COR-L47 (cell line): ENCODE data around the gene NR4A1.

Experiments used
- DNase-seq: peaks from one replicate; lab custom pipeline; 2025; lab: John Stamatoyannopoulos, UW

The NR4A1 gene

GRCh38 chr12:52018433-52019112 is 32.7 kb upstream of the NR4A1 start:
- peak; percentile 83 for DNase-seq

GRCh38 chr12:52019113-52019770 is 32.0 kb upstream of the NR4A1 start:
- peak; percentile 76 for DNase-seq

GRCh38 chr12:52020539-52021336 is 30.5 kb upstream of the NR4A1 start:
- DNase-seq: peak; percentile 58

GRCh38 chr12:52022841-52023181 is 28.4 kb upstream of the NR4A1 start:
- no peak for DNase-seq

GRCh38 chr12:52023182-52023975 is 27.9 kb upstream of the NR4A1 start:
- peak; percentile 76 for DNase-seq

GRCh38 chr12:52023976-52024688 is 27.1 kb upstream of the NR4A1 start:
- DNase-seq: no peak

- DNase-seq: no peak
These were observed 26.4 kb upstream of the NR4A1 start for GRCh38 chr12:52024845-52025230.

GRCh38 chr12:52026263-52026662 is 25.0 kb upstream of the NR4A1 start:
- DNase-seq: no peak

- DNase-seq: no peak
These were observed 24.0 kb upstream of the NR4A1 start for GRCh38 chr12:52027085-52027843.

GRCh38 chr12:52029685-52030084 is 21.6 kb upstream of the NR4A1 start:
- peak; percentile 93 for DNase-seq

- DNase-seq: peak; percentile 8
These were observed 18.8 kb upstream of the NR4A1 start for GRCh38 chr12:52032446-52032803.

- DNase-seq: peak; percentile 96
These were observed 18.3 kb upstream of the NR4A1 start for GRCh38 chr12:52032804-52033445.

GRCh38 chr12:52033446-52034140 is 17.6 kb upstream of the NR4A1 start:
- no peak for DNase-seq

GRCh38 chr12:52035190-52035589 is 16.1 kb upstream of the NR4A1 start:
- no peak for DNase-seq

GRCh38 chr12:52035926-52036325 is 15.3 kb upstream of the NR4A1 start:
- DNase-seq: no peak

- peak; percentile 67 for DNase-seq
These were observed 14.6 kb upstream of the NR4A1 start for GRCh38 chr12:52036587-52037171.

- DNase-seq: peak; percentile 15
These were observed 13.9 kb upstream of the NR4A1 start for GRCh38 chr12:52037248-52037861.

- DNase-seq: no peak
These were observed 12.8 kb upstream of the NR4A1 start for GRCh38 chr12:52038447-52038846.

- no peak for DNase-seq
These were observed 10.2 kb upstream of the NR4A1 start for GRCh38 chr12:52041035-52041434.
